ENCODE data around the gene CPNE5. TPM values are rescaled to one million over a fixed set of nuclear protein-coding genes. Genes with fewer than 3 reads are reported as not detected.
"Not testable (repeated sequence)": the region's sequence is repeated elsewhere in the genome, so short reads cannot be mapped to it uniquely, and the experiment has no call there.

The CPNE5 gene
- total RNA-seq, 1 experiment from 2014 or later: 0.42 TPM

DNA sequence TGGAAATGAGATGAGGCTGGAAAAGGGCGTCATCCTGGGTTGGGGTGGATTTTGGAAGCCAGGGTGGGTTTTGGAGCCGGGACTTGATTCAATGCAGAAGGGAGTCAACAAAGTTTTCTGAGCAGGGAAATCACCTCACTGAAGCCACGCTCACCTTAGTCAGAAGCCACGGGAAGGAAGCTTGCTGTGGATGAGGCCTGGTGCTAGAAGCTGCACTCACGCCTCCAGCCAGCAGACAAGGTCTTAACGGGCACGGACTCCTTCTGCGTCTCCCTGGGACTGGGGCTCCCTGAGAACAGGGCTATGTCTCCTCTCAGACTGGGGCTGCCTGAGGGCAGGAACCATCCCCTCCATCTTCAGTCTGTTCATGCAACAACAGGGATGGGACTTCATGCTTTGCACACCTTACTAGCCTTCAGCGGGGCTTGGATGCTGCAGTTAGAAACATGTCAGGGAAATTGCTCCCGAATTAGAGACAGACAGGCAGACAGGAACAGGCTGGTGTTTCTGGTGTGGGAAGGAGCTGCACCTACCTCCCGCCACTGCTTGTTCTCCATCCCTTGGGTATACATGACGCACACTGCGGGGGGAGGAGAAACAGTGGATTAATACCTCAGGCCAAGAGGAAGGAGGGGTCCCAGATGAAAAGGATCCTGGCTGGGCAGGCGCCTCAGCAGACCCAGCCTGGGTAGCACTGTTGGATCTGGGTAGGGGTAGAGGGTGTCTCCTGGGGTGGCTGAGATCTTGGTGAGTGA lies 17.5 kb downstream of the CPNE5 start:
- Histone ChIP-seq H3K27me3 (ENCODE audit: control insufficient read depth, insufficient read depth, low read length) (no peaks in the 10 kb centered on the region), H3K4me3 (ENCODE audit: insufficient read depth, low read depth, low read length) (no peak overlapping the region), H3K36me3 (replicated peaks; ENCODE audit: control insufficient read depth, insufficient read depth, low read length) (no peaks in the 10 kb centered on the region)
- DNase-seq: no peak

DNA sequence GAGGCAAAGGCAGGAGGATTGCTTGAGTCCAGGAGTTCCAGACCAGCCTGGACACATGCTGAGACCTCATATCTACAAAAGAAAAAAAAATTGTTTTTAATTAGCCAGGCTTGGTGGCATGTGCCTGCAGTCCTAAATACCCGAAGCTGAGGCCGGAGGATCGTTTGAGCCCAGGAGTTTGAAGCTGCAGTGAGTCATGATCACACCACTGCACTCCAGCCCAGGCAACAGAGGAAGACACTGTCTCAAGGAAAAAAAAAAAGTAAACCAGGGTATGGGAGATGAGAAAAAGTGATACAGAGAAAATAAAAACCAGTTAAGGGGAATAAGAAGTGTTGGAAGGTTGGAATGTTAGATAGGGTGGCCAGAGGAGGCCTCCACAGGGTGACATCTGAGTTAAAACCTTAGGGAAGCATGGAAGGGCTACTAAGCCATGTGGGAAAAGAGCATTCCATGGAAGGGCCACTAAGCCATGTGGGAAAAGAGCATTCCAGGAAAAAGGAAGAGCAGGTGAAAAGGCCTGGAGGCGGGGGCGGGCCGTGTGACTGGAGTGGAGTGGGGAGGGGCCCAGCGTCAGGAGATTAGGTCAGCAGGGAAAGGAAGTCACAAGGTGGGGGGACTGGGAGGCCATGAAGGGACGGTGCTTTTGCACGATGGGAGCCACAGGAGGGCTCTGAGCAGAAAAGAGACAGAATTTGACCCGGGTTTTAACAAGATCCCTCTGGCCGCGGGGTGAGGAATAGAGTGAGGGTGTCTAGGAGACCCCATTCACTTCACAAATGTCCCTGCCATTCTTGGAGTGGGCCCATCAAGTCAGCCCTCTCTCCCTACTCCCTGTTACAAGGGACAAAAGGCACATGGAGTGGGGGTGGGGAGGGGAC lies 18.3 kb downstream of the CPNE5 start:
- Histone ChIP-seq H3K36me3 (replicated peaks; ENCODE audit: control insufficient read depth, insufficient read depth, low read length) (no peaks in the 10 kb centered on the region), H3K4me3 (ENCODE audit: insufficient read depth, low read depth, low read length) (no peak overlapping the region), H3K27me3 (ENCODE audit: control insufficient read depth, insufficient read depth, low read length) (no peaks in the 10 kb centered on the region)
- DNase-seq: peak; percentile 71

DNA sequence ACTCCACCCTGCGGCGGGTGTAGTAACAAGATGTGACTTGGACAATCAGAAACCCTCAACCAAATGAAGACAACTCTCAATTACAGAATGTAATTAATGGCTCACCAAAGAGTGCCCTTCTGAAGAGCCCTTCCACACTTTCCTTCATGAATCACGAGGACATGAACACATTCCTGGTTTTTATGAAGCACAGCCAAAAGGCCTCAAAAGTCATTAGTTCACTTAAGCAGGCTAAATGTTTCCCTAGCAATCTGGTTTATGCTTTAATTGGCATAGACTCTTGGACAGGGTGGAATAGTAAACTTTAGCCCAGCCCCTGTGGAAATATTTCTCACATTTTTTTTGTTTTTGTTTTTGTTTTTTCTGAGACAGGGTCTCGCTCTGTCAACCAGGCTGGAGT lies 20.5 kb downstream of the CPNE5 start:
- no peaks in the 10 kb centered on the region for H3K27me3 ChIP-seq (ENCODE audit: control insufficient read depth, insufficient read depth, low read length)
- H3K36me3 ChIP-seq (replicated peaks; ENCODE audit: control insufficient read depth, insufficient read depth, low read length): no peaks in the 10 kb centered on the region
- no peak overlapping the region for H3K4me3 ChIP-seq (ENCODE audit: insufficient read depth, low read depth, low read length)
- DNase-seq: no peak

DNA sequence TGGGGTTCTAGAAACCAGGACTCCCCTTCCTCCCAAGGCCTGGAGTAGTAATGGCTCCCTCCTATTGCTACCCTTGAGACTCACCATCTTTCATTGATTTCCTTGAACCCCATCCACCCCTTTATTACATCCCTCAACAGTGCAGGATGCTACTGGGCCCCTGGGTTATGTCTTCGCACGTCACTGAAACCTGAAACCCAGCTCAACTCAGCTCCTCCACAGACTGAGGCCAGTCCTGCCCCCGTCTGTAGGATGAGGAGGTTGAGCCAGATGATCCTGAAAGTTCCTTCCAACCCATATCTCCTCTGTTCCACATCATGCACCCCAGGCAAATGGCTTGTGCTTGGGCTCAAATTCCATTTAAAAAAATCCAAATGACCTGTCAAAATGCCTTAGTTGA lies 21.4 kb downstream of the CPNE5 start:
- no peaks in the 10 kb centered on the region for H3K27me3 ChIP-seq (ENCODE audit: control insufficient read depth, insufficient read depth, low read length)
- no peak for DNase-seq
- no peak overlapping the region for H3K4me3 ChIP-seq (ENCODE audit: insufficient read depth, low read depth, low read length)
- H3K36me3 ChIP-seq (replicated peaks; ENCODE audit: control insufficient read depth, insufficient read depth, low read length): no peaks in the 10 kb centered on the region

GRCh38 chr6:36817176-36817817 lies 21.9 kb downstream of the CPNE5 start:
- H3K4me3 ChIP-seq (ENCODE audit: insufficient read depth, low read depth, low read length): no peak overlapping the region
- no peaks in the 10 kb centered on the region for H3K27me3 ChIP-seq (ENCODE audit: control insufficient read depth, insufficient read depth, low read length)
- H3K36me3 ChIP-seq (replicated peaks; ENCODE audit: control insufficient read depth, insufficient read depth, low read length): no peaks in the 10 kb centered on the region
- no peak for DNase-seq

DNA sequence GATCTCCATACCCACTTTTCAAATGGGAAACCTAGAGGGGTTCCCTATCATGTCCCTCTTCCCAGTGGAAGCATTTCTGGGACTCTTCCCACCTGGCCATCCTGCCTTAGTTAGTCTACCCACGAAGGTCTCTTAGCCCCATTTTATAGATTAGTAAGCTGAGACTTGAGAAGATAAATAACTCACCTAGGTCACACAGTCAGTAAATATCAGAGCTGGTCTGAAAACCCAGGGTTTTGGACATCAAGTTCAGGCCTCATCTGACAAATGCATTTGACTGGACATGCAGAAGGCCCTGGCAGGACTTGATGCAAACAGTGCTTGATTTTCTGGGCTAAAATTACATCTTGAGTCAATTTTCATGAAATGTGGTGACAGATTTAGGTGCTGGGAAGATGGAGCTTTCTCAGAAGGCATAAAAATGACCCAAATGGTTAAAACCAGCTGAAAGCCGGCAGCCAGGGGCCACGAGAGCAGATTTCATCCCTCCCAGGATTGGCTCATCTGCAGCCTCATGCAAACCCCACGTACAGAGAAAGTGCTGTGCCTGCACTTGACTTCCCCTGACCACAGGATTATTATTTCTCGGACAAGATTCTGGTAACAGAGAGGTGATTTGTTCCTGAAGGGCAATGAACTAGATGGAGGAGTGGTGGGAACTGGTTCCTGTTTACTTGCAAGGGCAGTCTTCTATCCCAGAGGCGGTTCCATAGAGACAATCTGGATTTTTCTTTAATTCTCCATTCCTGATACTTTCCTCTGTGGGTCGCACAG lies 23.1 kb downstream of the CPNE5 start:
- H3K4me3 ChIP-seq (ENCODE audit: insufficient read depth, low read depth, low read length): no peak overlapping the region
- H3K36me3 ChIP-seq (replicated peaks; ENCODE audit: control insufficient read depth, insufficient read depth, low read length): no peaks in the 10 kb centered on the region
- H3K27me3 ChIP-seq (ENCODE audit: control insufficient read depth, insufficient read depth, low read length): no peaks in the 10 kb centered on the region
- DNase-seq: no peak

GRCh38 chr6:36814249-36814648 lies 25.0 kb downstream of the CPNE5 start:
- DNase-seq: no peak

DNA sequence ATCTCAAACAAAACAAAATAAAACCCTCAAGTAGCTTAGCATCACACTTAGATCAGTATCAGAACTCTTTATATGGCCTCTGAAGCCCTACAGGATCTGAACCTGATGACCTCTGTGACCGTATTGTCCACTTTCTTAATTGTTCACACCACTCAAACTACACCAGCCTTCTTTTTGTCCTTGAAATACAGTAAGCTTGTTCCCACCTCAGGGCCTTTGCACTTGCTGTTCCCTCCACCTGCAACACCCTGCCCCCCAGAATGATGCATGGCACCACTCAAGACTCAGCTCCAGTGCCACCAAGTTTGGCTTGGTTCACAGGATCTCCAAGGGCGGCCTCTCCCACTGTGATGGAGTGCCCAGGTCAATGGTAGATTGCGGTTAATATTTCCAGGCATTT lies 25.7 kb downstream of the CPNE5 start:
- no peak overlapping the region for H3K4me3 ChIP-seq (ENCODE audit: insufficient read depth, low read depth, low read length)
- no peak for DNase-seq
- H3K36me3 ChIP-seq (replicated peaks; ENCODE audit: control insufficient read depth, insufficient read depth, low read length): no peaks in the 10 kb centered on the region
- no peaks in the 10 kb centered on the region for H3K27me3 ChIP-seq (ENCODE audit: control insufficient read depth, insufficient read depth, low read length)

More at GRCh38 chr6:36814249-36814648, 25.0 kb downstream of the CPNE5 start:
- Histone ChIP-seq H3K36me3 (replicated peaks; ENCODE audit: control insufficient read depth, insufficient read depth, low read length) (no peaks in the 10 kb centered on the region), H3K4me3 (ENCODE audit: insufficient read depth, low read depth, low read length) (no peak overlapping the region), H3K27me3 (ENCODE audit: control insufficient read depth, insufficient read depth, low read length) (no peaks in the 10 kb centered on the region)

DNA sequence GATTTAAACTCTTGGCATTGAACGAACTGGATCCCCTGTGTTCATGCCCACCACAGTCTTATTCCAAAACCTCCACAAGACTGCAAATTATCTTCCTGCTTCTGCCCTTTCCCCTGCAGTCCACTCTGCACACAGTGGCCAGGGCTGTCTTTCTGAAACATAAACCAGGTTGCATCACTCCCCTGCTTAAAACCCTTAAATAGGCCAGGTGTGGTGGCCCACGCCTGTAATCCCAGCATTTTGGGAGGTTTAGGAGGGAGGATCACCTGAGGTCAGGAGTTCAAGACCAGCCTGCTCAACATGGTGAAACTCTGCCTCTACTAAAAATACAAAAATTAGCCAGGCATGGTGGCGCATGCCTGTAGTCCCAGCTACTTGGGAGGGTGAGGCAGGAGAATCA lies 26.2 kb downstream of the CPNE5 start:
- DNase-seq; H3K27me3 ChIP-seq (ENCODE audit: control insufficient read depth, insufficient read depth, low read length); H3K36me3 ChIP-seq (replicated peaks; ENCODE audit: control insufficient read depth, insufficient read depth, low read length); H3K4me3 ChIP-seq (ENCODE audit: insufficient read depth, low read depth, low read length): not testable (repeated sequence)

DNA sequence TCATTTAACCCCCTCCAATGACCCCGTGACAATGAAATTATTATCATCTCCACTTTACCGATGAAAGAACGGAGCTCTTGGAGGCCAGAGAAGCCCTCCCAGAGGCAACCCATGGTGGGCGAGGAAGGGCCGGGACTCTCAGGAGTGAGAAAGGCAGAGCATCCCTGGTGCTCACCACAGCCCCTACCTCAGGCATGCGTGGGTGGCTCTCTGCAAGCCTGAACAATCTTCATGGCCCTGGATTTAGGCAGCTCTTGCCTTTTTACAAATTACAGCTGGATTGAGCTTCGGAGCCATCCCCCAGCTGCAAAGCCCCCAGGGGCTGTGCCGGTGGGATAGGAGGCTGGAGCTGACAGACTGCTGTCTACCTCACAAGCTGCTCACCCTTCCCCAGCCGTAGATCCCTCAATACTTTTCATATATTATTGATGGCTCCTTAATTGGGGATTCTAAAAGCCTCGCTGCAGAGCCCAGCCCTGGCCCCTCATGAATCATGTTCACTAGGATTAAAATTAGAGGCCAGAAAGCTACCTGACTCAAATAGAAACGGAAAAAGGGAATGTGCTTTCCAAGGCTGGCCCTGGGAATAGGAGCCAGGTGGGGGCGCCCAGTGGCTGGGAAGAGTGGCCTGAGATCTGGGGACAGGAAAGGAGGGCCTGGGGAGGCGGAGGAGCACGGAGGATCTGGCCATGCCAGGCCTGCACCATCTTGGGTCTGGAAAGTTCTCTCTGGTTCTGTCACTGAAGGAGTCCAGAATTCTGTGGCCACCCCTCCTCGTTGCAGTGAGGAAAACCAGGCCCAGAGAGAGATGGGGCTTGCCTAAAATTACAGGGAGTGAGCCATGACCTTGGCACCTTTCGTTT lies 29.1 kb downstream of the CPNE5 start:
- peak; percentile 76 for DNase-seq
- no peak overlapping the region for H3K4me3 ChIP-seq (ENCODE audit: insufficient read depth, low read depth, low read length)
- no peaks in the 10 kb centered on the region for H3K27me3 ChIP-seq (ENCODE audit: control insufficient read depth, insufficient read depth, low read length)
- H3K36me3 ChIP-seq (replicated peaks; ENCODE audit: control insufficient read depth, insufficient read depth, low read length): no peaks in the 10 kb centered on the region

GRCh38 chr6:36809156-36809555 lies 30.1 kb downstream of the CPNE5 start:
- no peak for DNase-seq

GRCh38 chr6:36808634-36809033 lies 30.6 kb downstream of the CPNE5 start:
- Histone ChIP-seq H3K36me3 (replicated peaks; ENCODE audit: control insufficient read depth, insufficient read depth, low read length) (no peaks in the 10 kb centered on the region), H3K27me3 (ENCODE audit: control insufficient read depth, insufficient read depth, low read length) (no peaks in the 10 kb centered on the region), H3K4me3 (ENCODE audit: insufficient read depth, low read depth, low read length) (no peak overlapping the region)
- DNase-seq: no peak

More at GRCh38 chr6:36809156-36809555, 30.1 kb downstream of the CPNE5 start:
- no peaks in the 10 kb centered on the region for H3K27me3 ChIP-seq (ENCODE audit: control insufficient read depth, insufficient read depth, low read length)
- H3K36me3 ChIP-seq (replicated peaks; ENCODE audit: control insufficient read depth, insufficient read depth, low read length): no peaks in the 10 kb centered on the region
- H3K4me3 ChIP-seq (ENCODE audit: insufficient read depth, low read depth, low read length): no peak overlapping the region

- Histone ChIP-seq H3K4me3 (ENCODE audit: insufficient read depth, low read depth, low read length) (no peak overlapping the region), H3K36me3 (replicated peaks; ENCODE audit: control insufficient read depth, insufficient read depth, low read length) (no peaks in the 10 kb centered on the region), H3K27me3 (ENCODE audit: control insufficient read depth, insufficient read depth, low read length) (no peaks in the 10 kb centered on the region)
- peak; percentile 68 for DNase-seq
Measured at GRCh38 chr6:36807750-36808149, 31.5 kb downstream of the CPNE5 start.
